Measurements from ENCODE around the gene HJURP. TPM values are rescaled to one million over a fixed set of nuclear protein-coding genes. Genes with fewer than 3 reads are reported as not detected.
A peak's percentile ranks its signal among the peaks of the same experiment; 100 is the strongest.

Gene HJURP
- polyA plus RNA-seq, 3 donors, result not detected

DNA sequence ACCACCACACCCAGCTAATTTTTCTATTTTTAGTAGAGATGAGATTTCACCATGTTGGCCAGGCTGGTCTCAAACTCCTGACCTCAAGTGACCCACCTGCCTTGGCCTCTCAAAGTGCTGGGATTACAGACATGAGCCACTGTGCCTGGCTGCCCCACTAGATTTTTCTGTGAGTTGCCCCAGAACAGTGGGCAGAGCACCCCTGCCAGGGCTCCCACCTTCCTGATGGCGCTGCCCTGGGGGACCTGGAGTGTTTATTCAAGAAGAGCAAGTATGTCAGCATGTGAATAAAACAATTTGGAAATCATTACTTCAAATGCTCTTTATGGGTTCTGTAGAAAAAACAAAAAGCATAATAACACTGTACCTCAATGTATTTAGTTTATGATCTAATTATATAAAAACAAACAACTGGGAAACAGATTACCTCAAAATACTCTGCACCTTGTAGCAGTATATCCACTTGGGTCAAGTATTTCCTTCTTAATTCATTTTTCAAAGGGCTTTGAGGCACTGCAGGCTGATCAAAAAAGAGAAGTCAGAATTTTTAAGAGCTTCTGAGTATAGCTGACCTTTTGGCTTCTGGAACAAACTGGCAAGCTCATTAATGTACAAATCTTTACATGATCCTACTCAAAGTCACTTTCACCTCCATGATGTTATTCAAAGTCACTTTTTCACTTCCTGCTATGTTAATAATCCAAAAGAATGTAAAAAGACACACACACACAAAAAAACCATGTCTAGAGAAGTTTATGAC is 8.9 kb downstream of the HJURP start:
- Mint-ChIP-seq H3K27me3 (ENCODE audit: low read depth in 3 of 3) (peaks cover 0 to 1% (median 0%) of the 10 kb centered on the region in 3 donors), H3K27ac (peak overlapping the region in 5 of 7 donors; percentile 12 to 57 (median 32)), H3K4me3 (no peak overlapping the region), H3K9me3 (no peaks in the 10 kb centered on the region), H3K36me3 (peaks cover 67 to 99% of the 10 kb centered on the region in 2 donors), H3K4me1 (peaks cover 6% of the 10 kb centered on the region)
- no peak overlapping the region for H3K9ac ChIP-seq (ENCODE audit: insufficient read depth, low read length, poor library complexity, severe bottlenecking)
- no peaks in the 10 kb centered on the region for H3K4me1 ChIP-seq (ENCODE audit: control insufficient read depth in 1 of 2, insufficient read depth in 2 of 2, low read length in 2 of 2)
- no peak overlapping the region for H2AFZ ChIP-seq (ENCODE audit: insufficient read depth, low read depth, low read length, poor library complexity, severe bottlenecking)
- DNase-seq, result no peak
- H3K27me3 ChIP-seq (ENCODE audit: control insufficient read depth in 2 of 2, insufficient read depth in 2 of 2, low read length in 2 of 2), result no peaks in the 10 kb centered on the region
- no peak for TF ChIP-seq CTCF (IDR thresholded peaks at IDR 0.05)
- peak overlapping the region in 1 of 2 donors; percentile 58 for H3K27ac ChIP-seq (ENCODE audit: low read depth in 1 of 2, low read length in 2 of 2)
- no peak overlapping the region for H3K4me2 ChIP-seq (replicated peaks; ENCODE audit: extremely low read depth, low read length, poor library complexity, severe bottlenecking)
- no peak overlapping the region for H3K4me3 ChIP-seq (replicated peaks in 1 of 3; ENCODE audit: low read depth in 2 of 3, low read length in 3 of 3)
- no peaks in the 10 kb centered on the region for H4K20me1 ChIP-seq (ENCODE audit: insufficient read depth, low read length)
- no peaks in the 10 kb centered on the region for H3K9me3 ChIP-seq (replicated peaks in 1 of 2; ENCODE audit: control insufficient read depth in 1 of 2, insufficient read depth in 1 of 2, low read length in 2 of 2)
- intact Hi-C loops (cut with micrococcal nuclease), result loop anchor here in 1 of 2 donors (10.0 kb wide), 1 partner anchor 659 kb away; no protein-coding TSS in a partner anchor
- peaks cover 95% of the 10 kb centered on the region for H3K79me2 ChIP-seq (ENCODE audit: insufficient read depth, low read length)
- peaks cover 70 to 100% of the 10 kb centered on the region in 2 donors for H3K36me3 ChIP-seq (replicated peaks in 1 of 2; ENCODE audit: control insufficient read depth in 1 of 2, insufficient read depth in 2 of 2, low read length in 2 of 2)
- WGBS (ENCODE audit: insufficient coverage), result 83% methylated on average over 1 of the region's 1 CpG

GRCh38 chr2:233844836-233845235 is 9.5 kb downstream of the HJURP start:
- H3K9ac ChIP-seq (ENCODE audit: insufficient read depth, low read length, poor library complexity, severe bottlenecking), result no peak overlapping the region
- H3K36me3 Mint-ChIP-seq, result peaks cover 73 to 99% of the 10 kb centered on the region in 2 donors
- peak overlapping the region in 3 of 7 donors; percentile 20 to 57 (median 28) for H3K27ac Mint-ChIP-seq
- H3K4me1 ChIP-seq (ENCODE audit: control insufficient read depth in 1 of 2, insufficient read depth in 2 of 2, low read length in 2 of 2), result no peaks in the 10 kb centered on the region
- DNase-seq, result no peak
- no peak overlapping the region for H2AFZ ChIP-seq (ENCODE audit: insufficient read depth, low read depth, low read length, poor library complexity, severe bottlenecking)
- no peaks in the 10 kb centered on the region for H3K9me3 ChIP-seq (replicated peaks in 1 of 2; ENCODE audit: control insufficient read depth in 1 of 2, insufficient read depth in 1 of 2, low read length in 2 of 2)
- H4K20me1 ChIP-seq (ENCODE audit: insufficient read depth, low read length), result no peaks in the 10 kb centered on the region
- intact Hi-C loops (cut with micrococcal nuclease), result loop anchor here in 1 of 2 donors (10.0 kb wide), 1 partner anchor 660 kb away; no protein-coding TSS in a partner anchor
- no peaks in the 10 kb centered on the region for H3K27me3 ChIP-seq (ENCODE audit: control insufficient read depth in 2 of 2, insufficient read depth in 2 of 2, low read length in 2 of 2)
- peaks cover 0 to 1% (median 0%) of the 10 kb centered on the region in 3 donors for H3K27me3 Mint-ChIP-seq (ENCODE audit: low read depth in 3 of 3)
- H3K4me3 Mint-ChIP-seq, result no peak overlapping the region
- no peaks in the 10 kb centered on the region for H3K9me3 Mint-ChIP-seq
- peaks cover 70 to 100% of the 10 kb centered on the region in 2 donors for H3K36me3 ChIP-seq (replicated peaks in 1 of 2; ENCODE audit: control insufficient read depth in 1 of 2, insufficient read depth in 2 of 2, low read length in 2 of 2)
- no peak overlapping the region for H3K27ac ChIP-seq (ENCODE audit: low read depth in 1 of 2, low read length in 2 of 2)
- TF ChIP-seq CTCF (IDR thresholded peaks at IDR 0.05), result no peak
- no peak overlapping the region for H3K4me3 ChIP-seq (replicated peaks in 1 of 3; ENCODE audit: low read depth in 2 of 3, low read length in 3 of 3)
- no peak overlapping the region for H3K4me2 ChIP-seq (replicated peaks; ENCODE audit: extremely low read depth, low read length, poor library complexity, severe bottlenecking)
- WGBS (ENCODE audit: insufficient coverage), result 100% methylated on average over 1 of the region's 3 CpGs
- H3K79me2 ChIP-seq (ENCODE audit: insufficient read depth, low read length), result peaks cover 95% of the 10 kb centered on the region
- H3K4me1 Mint-ChIP-seq, result peaks cover 8% of the 10 kb centered on the region
